T-helper 17 cell (primary cell): ENCODE results near the gene CNIH2. TPM values are rescaled to one million over a fixed set of nuclear protein-coding genes. Genes with fewer than 3 reads are reported as not detected.
"Not testable (repeated sequence)": the region's sequence is repeated elsewhere in the genome, so short reads cannot be mapped to it uniquely, and the experiment has no call there.

ENCODE experiments used
- ATAC-seq: fragments of 150-1000 bp; cut with Tn5 transposase; 2 replicates; pipeline ENCODE4 v1.10.0; 2021; ENCODE audit warnings: mild to moderate bottlenecking, moderate library complexity
- DNase-seq, 3 donors: peaks; one replicate each; pipeline versions ENCODE4 v3.0.0 to v3.0.0-alpha.2; 2020 to 2021
- H3K9me3 ChIP-seq: one replicate; pipeline ENCODE4 v1.7.0; 2013; ENCODE audit warnings: low read length, mild to moderate bottlenecking; ENCODE audit not compliant: control insufficient read depth, poor library complexity, severe bottlenecking
- H3K27ac Mint-ChIP-seq: one replicate; pipeline ENCODE4 v1.8.0; 2022; ENCODE audit warnings: mild to moderate bottlenecking, moderate library complexity, mixed read lengths
- H3K27me3 Mint-ChIP-seq: one replicate; pipeline ENCODE4 v1.8.0; 2022; ENCODE audit warnings: mixed read lengths
- H3K36me3 Mint-ChIP-seq: one replicate; pipeline ENCODE4 v1.8.0; 2022; ENCODE audit warnings: low read depth, mixed read lengths
- H3K4me1 Mint-ChIP-seq: one replicate; pipeline ENCODE4 v1.8.0; 2022; ENCODE audit warnings: mild to moderate bottlenecking, mixed read lengths
- H3K4me3 Mint-ChIP-seq: one replicate; pipeline ENCODE4 v1.8.0; 2022; ENCODE audit warnings: mild to moderate bottlenecking, moderate library complexity, mixed read lengths
- total RNA-seq, 4 donors: library from RNA in 2 of 4; stranded (reverse) in 2 of 4; gene quantifications; one replicate each; pipeline ENCODE4 v1.2.3 and lab custom pipeline; 2022 to 2026

The CNIH2 gene
- total RNA-seq, 2 donors from 2014 or later: 9.0 to 14.4 TPM

DNA sequence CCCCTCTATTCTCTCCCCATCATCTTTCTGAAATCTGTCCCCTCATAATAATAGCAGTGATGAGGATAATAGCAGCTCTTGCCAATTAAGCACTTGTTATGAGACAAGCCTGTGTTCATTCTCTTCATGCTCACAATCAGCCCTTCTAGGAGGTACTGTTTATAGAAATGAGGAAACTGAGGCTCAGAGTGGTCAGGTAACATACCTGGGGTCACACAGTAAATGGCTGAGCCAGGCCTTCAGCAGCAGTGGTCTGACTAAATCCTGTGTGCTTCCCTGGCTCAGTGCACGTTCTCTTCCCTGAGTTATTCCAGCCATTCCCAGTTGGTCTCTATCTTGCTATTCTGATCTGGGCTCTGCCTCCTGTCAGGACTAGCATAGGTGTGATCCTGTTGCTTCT, 3.8 kb upstream of the CNIH2 start:
- H3K36me3 Mint-ChIP-seq: peaks cover 9% of the 10 kb centered on the region
- H3K27me3 Mint-ChIP-seq: no peaks in the 10 kb centered on the region
- peaks cover 29% of the 10 kb centered on the region for H3K4me1 Mint-ChIP-seq
- DNase-seq (no peak), ATAC-seq (no peak)
- H3K27ac Mint-ChIP-seq: no peak overlapping the region
- no peaks in the 10 kb centered on the region for H3K9me3 ChIP-seq
- no peak overlapping the region for H3K4me3 Mint-ChIP-seq

DNA sequence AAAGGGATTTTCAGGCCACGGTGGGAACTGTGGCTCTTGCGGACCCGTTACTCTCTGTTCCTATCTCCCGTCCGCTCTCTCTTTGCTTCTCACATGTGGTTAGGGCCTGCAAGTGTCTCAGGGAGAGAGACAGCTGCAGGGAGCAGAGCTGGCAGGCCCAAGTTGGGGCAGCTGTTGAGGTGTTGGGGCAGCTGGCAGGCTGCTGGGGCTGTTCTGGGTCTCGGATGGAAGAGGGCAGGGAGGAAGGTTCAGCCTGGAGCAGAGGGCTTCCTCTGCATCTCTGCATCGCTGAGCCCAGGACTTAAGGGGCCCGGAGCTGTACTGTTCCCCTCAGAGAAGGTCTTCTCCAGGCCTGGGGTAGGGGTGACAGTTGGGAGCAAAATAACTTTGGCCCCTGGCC, 2.6 kb upstream of the CNIH2 start:
- H3K27me3 Mint-ChIP-seq: no peaks in the 10 kb centered on the region
- H3K27ac Mint-ChIP-seq: no peak overlapping the region
- H3K4me3 Mint-ChIP-seq: no peak overlapping the region
- H3K36me3 Mint-ChIP-seq: peaks cover 7% of the 10 kb centered on the region
- DNase-seq (no peak), ATAC-seq (no peak)
- no peaks in the 10 kb centered on the region for H3K9me3 ChIP-seq
- H3K4me1 Mint-ChIP-seq: peaks cover 25% of the 10 kb centered on the region

DNA sequence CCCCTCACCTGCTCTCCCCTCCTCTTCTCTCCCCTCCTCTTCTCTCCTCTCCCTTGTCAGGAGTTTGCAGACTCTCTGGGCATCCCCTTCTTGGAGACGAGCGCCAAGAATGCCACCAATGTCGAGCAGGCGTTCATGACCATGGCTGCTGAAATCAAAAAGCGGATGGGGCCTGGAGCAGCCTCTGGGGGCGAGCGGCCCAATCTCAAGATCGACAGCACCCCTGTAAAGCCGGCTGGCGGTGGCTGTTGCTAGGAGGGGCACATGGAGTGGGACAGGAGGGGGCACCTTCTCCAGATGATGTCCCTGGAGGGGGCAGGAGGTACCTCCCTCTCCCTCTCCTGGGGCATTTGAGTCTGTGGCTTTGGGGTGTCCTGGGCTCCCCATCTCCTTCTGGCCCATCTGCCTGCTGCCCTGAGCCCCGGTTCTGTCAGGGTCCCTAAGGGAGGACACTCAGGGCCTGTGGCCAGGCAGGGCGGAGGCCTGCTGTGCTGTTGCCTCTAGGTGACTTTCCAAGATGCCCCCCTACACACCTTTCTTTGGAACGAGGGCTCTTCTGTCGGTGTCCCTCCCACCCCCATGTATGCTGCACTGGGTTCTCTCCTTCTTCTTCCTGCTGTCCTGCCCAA, 1.9 kb upstream of the CNIH2 start:
- Mint-ChIP-seq H3K4me1 (peaks cover 22% of the 10 kb centered on the region), H3K27me3 (no peaks in the 10 kb centered on the region), H3K36me3 (peaks cover 7% of the 10 kb centered on the region), H3K4me3 (no peak overlapping the region), H3K27ac (no peak overlapping the region)
- no peak for DNase-seq
- no peak for ATAC-seq
- H3K9me3 ChIP-seq: no peaks in the 10 kb centered on the region

DNA sequence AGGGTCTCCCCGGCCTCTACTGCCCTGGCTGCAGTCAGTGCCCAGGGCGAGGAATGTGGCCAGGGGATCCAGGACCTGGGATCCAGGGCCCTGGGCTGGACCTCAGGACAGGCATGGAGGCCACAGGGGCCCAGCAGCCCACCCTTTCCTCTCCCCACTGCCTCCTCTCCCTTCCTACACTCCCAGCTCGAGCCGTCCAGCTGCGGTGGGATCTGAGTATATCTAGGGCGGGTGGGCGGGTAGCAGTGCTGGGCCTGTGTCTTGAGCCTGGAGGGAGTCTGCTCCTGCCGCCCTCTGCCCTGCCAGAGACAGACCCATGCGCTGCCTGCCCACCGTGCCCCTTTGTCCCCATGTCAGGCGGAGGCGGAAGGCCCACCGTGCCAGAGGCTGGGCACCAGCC, 1.4 kb upstream of the CNIH2 start:
- ATAC-seq, H3K27me3 Mint-ChIP-seq, H3K36me3 Mint-ChIP-seq, DNase-seq, H3K4me3 Mint-ChIP-seq, H3K9me3 ChIP-seq: not testable (repeated sequence)
- Mint-ChIP-seq H3K27ac (peak overlapping the region; percentile 67), H3K4me1 (peaks cover 23% of the 10 kb centered on the region)

DNA sequence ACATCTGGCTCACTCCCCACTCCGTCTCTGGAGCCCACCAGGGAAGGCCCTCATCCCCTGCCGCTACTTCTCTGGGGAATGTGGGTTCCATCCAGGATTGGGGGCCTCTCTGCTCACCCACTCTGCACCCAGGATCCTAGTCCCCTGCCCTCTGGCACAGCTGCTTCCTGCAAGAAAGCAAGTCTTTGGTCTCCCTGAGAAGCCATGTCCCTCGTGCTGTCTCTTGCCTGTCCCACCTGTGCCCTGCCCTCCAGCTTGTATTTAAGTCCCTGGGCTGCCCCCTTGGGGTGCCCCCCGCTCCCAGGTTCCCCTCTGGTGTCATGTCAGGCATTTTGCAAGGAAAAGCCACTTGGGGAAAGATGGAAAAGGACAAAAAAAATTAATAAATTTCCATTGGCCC, 911 bp upstream of the CNIH2 start:
- peak overlapping the region; percentile 67 for H3K27ac Mint-ChIP-seq
- peaks cover 26% of the 10 kb centered on the region for H3K4me1 Mint-ChIP-seq

DNA sequence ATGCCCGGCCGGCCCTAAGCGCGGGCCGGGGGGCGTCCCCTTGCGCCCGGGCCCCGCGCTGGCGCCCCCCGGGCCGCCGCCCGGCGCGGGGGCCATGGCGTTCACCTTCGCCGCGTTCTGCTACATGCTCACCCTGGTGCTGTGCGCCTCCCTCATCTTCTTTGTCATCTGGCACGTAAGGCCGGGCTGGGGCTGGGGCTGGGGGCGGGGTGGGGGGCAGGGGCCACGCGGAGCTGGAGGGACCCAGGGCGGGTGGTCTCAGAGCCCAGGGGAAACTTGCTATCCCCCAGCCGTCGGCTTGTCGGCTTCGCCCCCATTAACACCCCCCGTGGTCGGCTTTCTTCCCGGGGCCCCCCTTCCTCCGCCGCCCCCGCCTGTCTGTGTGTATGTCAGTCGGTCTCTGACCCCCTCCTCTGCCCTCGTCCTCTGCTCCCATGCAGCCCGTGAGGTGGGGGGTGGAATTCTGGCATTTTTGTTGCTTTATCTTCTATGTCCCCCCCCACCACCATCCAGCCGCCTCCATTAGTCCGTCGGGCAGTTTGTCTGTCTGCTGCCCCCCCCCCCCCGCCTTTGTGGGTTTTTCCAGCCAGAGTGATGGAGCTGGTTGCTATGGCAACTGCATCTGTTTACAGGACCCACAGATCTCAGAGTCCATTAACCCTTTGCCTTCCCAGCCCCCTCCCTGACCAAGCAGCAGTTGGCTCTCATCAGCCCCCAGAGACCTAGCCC, 552 bp downstream of the CNIH2 start:
- peaks cover 32% of the 10 kb centered on the region for H3K4me1 Mint-ChIP-seq
- peaks cover 4% of the 10 kb centered on the region for H3K36me3 Mint-ChIP-seq
- H3K4me3 Mint-ChIP-seq: peak overlapping the region; percentile 89
- DNase-seq: no peak
- no peak for ATAC-seq
- H3K27ac Mint-ChIP-seq: peak overlapping the region; percentile 94
- no peaks in the 10 kb centered on the region for H3K9me3 ChIP-seq
- H3K27me3 Mint-ChIP-seq: no peaks in the 10 kb centered on the region

More for the DNA sequence above, 911 bp upstream of the CNIH2 start:
- not testable (repeated sequence) for ATAC-seq, DNase-seq, H3K27me3 Mint-ChIP-seq, H3K9me3 ChIP-seq, H3K36me3 Mint-ChIP-seq
- H3K4me3 Mint-ChIP-seq: peak overlapping the region; percentile 19

DNA sequence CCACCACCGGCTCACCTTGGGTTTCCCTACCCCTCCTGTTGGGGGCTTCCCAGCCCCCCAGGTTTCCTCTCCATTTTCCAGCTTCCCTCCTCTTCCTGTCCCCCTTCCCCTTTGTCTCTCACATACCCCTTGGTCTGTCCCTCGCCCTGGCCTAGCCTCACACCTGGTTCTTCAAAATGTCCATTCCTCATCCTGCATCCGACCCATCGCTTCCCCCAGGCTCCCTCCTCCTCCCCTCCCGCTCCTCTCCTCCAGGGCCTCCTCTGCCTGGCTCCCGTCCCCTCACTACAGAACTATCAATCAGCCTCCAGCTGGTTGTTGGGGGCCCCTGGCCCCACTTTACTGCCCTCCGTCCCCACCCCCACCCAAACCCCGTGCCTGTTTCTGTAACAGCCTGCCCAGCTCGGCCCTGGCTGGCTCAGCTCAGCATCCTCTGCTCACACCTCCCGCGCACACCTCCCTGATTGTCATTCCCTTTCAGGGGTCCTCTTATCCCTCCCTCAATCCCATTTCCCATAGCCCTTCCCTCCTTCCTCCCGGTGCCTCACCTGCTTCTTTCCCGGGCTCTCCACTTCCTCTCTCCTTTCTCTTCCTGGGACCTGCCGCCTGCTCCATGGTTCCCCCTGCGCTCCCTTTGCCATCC, 1.2 kb downstream of the CNIH2 start:
- ATAC-seq (no peak), DNase-seq (no peak)
- H3K27me3 Mint-ChIP-seq: no peaks in the 10 kb centered on the region
- peaks cover 29% of the 10 kb centered on the region for H3K4me1 Mint-ChIP-seq
- peak overlapping the region; percentile 94 for H3K27ac Mint-ChIP-seq
- no peaks in the 10 kb centered on the region for H3K9me3 ChIP-seq
- H3K36me3 Mint-ChIP-seq: peaks cover under 1% of the 10 kb centered on the region
- peak overlapping the region; percentile 89 for H3K4me3 Mint-ChIP-seq

DNA sequence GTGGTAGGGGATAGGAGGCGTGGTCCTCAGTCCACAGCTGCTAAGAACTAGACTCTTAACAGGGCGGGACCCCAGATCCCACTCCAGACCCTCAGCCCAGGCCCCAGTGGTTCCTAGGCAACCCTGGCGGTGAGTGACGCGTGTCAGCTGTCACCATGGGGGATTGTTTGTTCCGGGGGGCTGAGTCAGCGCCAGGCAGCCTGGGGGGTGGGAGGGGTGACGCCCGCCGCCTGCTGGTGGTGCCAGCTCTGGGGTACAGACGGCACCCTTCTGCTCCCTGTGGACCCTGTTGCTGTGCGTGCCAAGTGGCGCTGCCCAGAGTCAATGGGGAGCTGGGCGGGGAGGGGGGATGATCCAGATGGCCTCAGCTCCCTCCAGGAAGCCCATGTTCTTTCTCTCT, 2.5 kb downstream of the CNIH2 start:
- no peaks in the 10 kb centered on the region for H3K9me3 ChIP-seq
- Mint-ChIP-seq H3K27me3 (no peaks in the 10 kb centered on the region), H3K4me3 (no peak overlapping the region), H3K4me1 (peaks cover 23% of the 10 kb centered on the region), H3K36me3 (no peaks in the 10 kb centered on the region), H3K27ac (peak overlapping the region; percentile 94)
- ATAC-seq (no peak), DNase-seq (no peak)

DNA sequence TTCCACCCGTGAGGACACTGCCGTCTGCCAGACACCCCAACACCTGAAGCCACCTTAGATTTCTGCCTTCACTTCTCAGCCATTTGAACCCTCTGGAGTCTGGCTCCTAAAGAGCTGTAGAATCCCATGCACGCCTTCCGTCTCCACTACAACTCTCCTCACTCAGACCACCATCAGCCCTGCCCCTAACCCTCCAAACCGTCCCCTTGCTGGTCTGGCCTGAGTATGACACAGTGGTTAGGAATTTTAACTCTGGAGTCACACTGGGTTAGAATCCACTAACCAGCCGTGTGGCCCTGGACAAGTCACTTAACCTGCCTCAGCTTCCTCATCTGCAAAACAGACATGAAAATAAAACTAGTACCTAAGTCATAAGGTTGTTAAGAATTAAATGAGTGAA, 3.0 kb downstream of the CNIH2 start:
- Mint-ChIP-seq H3K4me1 (peaks cover 26% of the 10 kb centered on the region), H3K36me3 (no peaks in the 10 kb centered on the region), H3K27ac (peak overlapping the region; percentile 94), H3K4me3 (peak overlapping the region; percentile 60), H3K27me3 (no peaks in the 10 kb centered on the region)
- no peak for ATAC-seq
- no peak for DNase-seq
- no peaks in the 10 kb centered on the region for H3K9me3 ChIP-seq

DNA sequence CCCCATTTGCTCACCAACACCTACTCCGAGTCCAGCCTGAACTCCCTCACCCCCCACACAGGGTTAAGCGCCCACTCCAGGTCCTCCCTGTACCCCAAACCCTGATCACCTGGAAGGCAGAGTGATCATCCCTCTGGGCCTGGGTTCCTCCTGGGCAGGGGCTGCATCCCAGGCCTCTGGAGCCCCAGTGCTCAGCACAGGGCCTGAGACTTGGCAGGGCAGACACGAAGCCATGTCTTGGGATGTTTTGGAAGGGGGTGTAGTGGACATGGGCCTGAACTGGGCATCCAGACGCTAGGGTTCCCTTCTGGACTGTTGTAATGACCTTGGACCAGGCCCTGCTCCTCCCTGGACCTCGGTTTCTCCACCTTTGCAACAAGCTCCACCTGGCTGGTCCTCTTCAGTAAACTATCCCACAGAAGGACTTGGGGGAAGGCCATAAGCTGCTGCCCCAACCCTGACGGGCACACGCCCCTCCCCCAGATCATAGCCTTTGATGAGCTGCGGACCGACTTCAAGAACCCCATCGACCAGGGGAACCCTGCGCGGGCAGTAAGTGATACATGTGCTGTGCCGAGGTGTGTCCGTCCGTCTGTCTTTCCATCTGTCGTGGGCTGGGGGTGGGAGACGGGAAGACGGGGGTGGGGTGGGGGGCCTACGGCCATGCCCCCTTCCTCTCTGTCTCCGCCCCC, 3.9 kb downstream of the CNIH2 start:
- no peaks in the 10 kb centered on the region for H3K9me3 ChIP-seq
- no peak for ATAC-seq
- Mint-ChIP-seq H3K27ac (peak overlapping the region; percentile 94), H3K4me3 (peak overlapping the region; percentile 82), H3K4me1 (peaks cover 26% of the 10 kb centered on the region), H3K36me3 (no peaks in the 10 kb centered on the region), H3K27me3 (no peaks in the 10 kb centered on the region)
- DNase-seq: no peak

DNA sequence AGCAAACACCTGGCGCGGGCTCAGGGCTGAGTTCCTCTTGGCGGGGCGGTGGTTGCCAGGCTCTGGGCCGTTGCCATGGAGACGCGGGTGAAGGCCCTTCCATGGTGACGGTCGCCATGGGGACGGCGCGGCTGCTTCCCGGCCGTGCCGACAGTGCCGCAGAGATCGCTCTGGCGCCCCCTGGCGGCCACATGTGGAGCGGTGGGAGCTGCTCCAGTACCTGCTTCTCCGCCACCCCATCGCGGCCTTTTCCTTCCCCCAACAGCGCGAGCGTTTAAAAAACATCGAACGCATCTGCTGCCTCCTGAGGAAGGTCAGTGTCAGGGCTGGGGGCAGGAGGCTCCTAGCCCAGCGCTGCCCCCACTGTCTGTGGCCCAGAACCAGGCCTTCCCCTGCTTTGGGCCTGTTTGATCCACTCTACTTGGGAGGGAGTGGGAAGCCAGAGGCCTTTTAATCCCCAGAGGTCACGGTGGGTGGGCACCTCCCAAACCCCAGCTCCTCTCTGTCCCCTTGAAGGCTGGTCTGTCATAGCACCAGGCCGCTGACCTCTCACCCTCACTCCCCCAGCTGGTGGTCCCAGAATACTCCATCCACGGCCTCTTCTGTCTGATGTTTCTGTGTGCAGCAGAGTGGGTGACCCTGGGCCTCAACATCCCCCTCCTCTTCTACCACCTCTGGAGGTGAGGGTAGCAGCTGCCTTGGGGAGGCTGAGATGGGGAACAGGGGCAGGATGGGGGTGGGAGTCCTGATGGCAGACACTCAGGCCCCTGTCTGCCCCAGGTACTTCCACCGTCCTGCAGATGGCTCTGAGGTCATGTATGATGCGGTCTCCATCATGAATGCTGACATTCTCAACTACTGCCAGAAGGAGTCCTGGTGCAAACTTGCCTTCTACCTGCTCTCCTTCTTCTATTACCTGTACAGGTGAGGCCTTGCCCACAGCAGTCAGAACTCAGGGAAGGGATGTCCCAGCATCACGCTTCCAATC, 4.8 kb downstream of the CNIH2 start:
- no peaks in the 10 kb centered on the region for H3K9me3 ChIP-seq
- H3K36me3 Mint-ChIP-seq: no peaks in the 10 kb centered on the region
- peak overlapping the region; percentile 94 for H3K27ac Mint-ChIP-seq
- H3K4me1 Mint-ChIP-seq: peaks cover 26% of the 10 kb centered on the region
- ATAC-seq (peak; percentile 83), DNase-seq (peak; percentile 99 to 100 (median 100))
- H3K27me3 Mint-ChIP-seq: no peaks in the 10 kb centered on the region
- peak overlapping the region; percentile 82 for H3K4me3 Mint-ChIP-seq

DNA sequence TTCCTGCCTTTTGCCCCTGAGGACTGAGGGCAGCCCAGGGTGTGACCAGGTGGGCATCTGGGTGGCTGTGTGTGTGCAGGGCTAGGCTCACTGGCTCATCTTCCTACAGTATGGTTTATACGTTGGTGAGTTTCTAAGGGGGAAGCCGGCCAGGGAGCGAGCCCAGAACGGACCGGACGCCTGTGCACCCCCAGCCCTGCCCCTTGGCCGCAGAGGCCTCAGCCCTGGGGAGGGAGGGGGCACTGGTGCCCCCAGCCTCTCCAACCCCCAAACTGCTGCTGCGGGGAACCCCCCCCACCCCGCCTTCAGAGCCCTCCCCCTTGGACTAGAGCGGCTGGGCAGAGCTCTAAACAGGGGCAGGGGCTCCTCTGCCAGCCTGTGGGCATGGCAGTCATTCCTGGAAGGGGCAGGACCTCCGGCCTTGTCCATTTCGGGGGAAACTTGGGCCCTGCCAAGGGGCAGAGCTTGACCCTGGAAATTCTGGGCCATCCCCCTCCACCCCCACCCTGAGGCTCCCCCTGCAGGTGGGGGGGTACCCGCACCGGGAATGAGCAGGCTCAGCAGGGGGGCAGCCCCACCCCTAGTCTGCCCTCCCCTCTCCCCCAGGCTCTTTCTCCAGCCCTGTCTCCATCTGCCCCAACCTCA, 5.6 kb downstream of the CNIH2 start:
- Mint-ChIP-seq H3K4me1 (peaks cover 25% of the 10 kb centered on the region), H3K27ac (peak overlapping the region; percentile 94), H3K4me3 (no peak overlapping the region), H3K27me3 (no peaks in the 10 kb centered on the region), H3K36me3 (no peaks in the 10 kb centered on the region)
- H3K9me3 ChIP-seq: no peaks in the 10 kb centered on the region
- ATAC-seq (no peak), DNase-seq (no peak)
